ENCODE measurements around the gene GPC2. TPM values are rescaled to one million over a fixed set of nuclear protein-coding genes. Genes with fewer than 3 reads are reported as not detected.

Gene GPC2
- polyA plus RNA-seq, 1 experiment: 1.9 TPM

DNA sequence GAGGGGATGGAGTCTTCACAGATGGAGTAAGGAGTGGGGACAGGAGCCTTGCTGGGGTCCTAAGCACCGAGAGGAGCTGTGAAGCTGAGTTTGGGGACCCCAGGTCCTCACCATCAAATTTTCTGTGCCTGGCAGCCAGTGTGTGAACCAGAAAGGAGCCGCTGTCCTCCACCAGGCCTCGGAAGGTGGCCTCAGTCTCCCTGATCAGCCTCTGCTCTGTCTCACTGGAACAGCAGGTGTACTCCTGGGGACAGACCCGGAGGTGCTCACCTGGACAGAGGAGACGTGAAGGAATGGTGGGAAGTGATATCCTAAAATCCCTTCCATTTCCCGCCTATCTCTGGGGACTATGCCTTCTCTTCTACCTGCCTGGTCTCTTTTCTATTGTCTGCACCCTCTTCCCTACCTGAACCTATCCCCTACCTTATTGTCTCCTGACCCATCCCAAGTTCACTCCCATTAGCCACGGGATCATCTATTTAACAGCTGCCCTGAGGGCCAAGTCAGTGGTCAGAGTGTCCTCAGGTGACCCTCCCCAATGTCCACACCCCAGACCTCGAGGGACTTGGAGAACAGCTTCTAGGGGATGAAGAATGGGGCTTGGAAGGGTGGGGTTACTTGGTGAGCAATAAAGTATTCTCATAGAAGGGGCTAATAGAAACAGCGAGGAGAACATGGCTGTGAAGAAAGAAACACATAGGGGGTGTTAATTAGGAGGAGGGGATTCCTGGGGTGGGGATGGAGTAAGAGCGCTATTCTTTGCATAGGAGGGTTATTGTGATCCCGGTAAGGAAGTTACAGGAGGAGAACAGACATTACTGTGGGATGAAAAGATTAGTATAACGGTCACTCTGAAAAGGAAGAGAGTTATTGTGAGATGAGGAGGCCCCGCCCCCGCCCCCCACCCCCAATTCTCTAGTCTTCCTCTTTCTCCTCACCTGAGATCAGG, 811 bp downstream of the GPC2 start:
- Histone ChIP-seq H3K27me3 (ENCODE audit: control insufficient read depth, insufficient read depth, low read length) (no peaks in the 10 kb centered on the region), H3K4me3 (ENCODE audit: low read depth, low read length) (peak overlapping the region; percentile 49), H3K36me3 (ENCODE audit: control insufficient read depth, insufficient read depth, low read length) (no peaks in the 10 kb centered on the region)
- ChIA-PET CTCF (interaction anchor here (1.1 to 1.4 kb wide), 2 partner anchors 16 to 43 kb away, joined by 3 read pairs; no protein-coding TSS in a partner anchor), POLR2A (interaction anchor here (0.6 to 1.4 kb wide), 2 partner anchors 8 to 66 kb away, joined by 7 to 15 read pairs; partner anchors contain the start of gene GAL3ST4)
- TF ChIP-seq CTCF (IDR thresholded peaks at IDR 0.05; ENCODE audit: insufficient read depth, low read depth, low read length): no peak
- no peak for DNase-seq (ENCODE audit: low read depth)

DNA sequence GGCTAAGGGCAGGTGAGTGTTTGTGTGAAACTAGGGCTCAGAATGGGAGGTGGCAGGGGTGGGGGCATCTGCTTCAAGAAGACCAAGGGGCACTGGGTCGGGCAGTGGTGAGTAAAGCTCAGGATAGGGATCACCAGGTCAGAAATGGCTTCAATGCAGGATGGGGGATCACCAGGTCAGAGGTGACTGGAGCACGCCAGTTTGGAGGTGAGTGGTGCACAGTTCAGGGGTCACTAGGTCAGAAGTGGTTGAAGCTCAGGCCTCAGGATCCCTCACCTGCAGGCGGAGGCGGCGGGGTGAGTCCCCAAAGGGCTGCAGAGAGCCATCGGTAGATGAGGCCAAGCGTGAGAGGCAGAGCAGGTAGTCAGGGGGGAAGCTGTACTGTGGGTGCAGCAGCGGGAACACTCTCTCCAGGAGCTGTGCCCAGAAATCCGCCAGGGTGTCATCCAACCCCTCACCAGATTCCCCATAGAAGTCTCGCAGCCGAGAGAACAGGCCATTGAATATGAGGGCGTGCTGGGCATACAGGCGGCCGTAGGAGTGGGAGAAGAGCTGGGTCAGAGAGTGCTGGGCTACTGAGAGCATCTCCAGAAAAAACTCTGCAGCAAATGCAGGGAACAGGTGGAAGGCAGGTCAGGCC, 1.8 kb downstream of the GPC2 start:
- Histone ChIP-seq H3K4me3 (ENCODE audit: low read depth, low read length) (no peak overlapping the region), H3K27me3 (ENCODE audit: control insufficient read depth, insufficient read depth, low read length) (no peaks in the 10 kb centered on the region), H3K36me3 (ENCODE audit: control insufficient read depth, insufficient read depth, low read length) (no peaks in the 10 kb centered on the region)
- ChIA-PET CTCF (no interaction called here), POLR2A (no interaction called here)
- TF ChIP-seq CTCF (IDR thresholded peaks at IDR 0.05; ENCODE audit: insufficient read depth, low read depth, low read length): no peak
- no peak for DNase-seq (ENCODE audit: low read depth)

DNA sequence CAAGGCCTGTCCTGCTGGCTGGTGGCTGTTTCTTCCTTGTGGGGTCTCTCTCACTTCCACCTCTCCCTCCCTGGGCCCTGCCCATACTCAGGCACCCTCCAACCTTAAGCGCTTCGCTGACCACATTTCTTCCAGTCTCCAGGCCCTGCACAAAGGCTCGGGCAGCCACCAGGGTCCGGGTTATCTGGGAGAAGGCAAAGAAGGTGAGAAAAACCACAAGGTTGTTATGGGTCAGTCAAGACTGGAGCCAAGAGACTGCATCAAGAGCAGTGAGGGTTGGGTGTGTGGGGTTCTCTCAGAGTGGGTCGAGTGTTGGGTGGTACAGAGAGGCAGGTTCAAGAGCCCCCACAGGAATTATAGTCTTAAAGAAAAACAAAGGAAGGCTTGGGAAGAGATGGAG, 2.6 kb downstream of the GPC2 start:
- CTCF ChIA-PET: no interaction called here
- POLR2A ChIA-PET: no interaction called here
- TF ChIP-seq CTCF (IDR thresholded peaks at IDR 0.05; ENCODE audit: insufficient read depth, low read depth, low read length): no peak
- DNase-seq (ENCODE audit: low read depth): no peak
- H3K27me3 ChIP-seq (ENCODE audit: control insufficient read depth, insufficient read depth, low read length): no peaks in the 10 kb centered on the region
- no peak overlapping the region for H3K4me3 ChIP-seq (ENCODE audit: low read depth, low read length)
- H3K36me3 ChIP-seq (ENCODE audit: control insufficient read depth, insufficient read depth, low read length): no peaks in the 10 kb centered on the region

- ChIA-PET CTCF (no interaction called here), POLR2A (no interaction called here)
- H3K4me3 ChIP-seq (ENCODE audit: low read depth, low read length): no peak overlapping the region
- H3K27me3 ChIP-seq (ENCODE audit: control insufficient read depth, insufficient read depth, low read length): no peaks in the 10 kb centered on the region
- H3K36me3 ChIP-seq (ENCODE audit: control insufficient read depth, insufficient read depth, low read length): no peaks in the 10 kb centered on the region
- no peak for TF ChIP-seq CTCF (IDR thresholded peaks at IDR 0.05; ENCODE audit: insufficient read depth, low read depth, low read length)
- DNase-seq (ENCODE audit: low read depth): no peak
These were observed 3.2 kb downstream of the GPC2 start for GRCh38 chr7:100173806-100174495.

DNA sequence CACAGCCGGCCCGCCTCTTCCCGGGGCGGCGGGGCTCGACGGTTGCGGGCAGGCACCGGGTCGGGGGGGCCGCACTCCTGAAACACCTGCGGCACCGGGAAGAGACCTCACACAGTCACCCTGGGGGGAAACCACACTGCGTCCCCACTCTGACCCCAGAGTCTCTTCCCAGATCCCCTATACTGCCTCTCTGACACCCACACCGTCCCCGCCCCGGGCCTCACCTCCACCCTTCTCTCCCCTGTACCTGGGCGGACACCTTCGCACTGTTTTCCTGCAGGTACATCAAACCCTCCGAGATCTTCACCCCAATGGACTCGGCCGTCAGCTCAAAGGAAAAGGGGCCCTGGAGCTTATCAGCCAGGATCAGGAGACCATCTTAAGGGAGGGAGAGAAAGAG, 5.3 kb downstream of the GPC2 start:
- Histone ChIP-seq H3K27me3 (ENCODE audit: control insufficient read depth, insufficient read depth, low read length) (no peaks in the 10 kb centered on the region), H3K36me3 (ENCODE audit: control insufficient read depth, insufficient read depth, low read length) (no peaks in the 10 kb centered on the region), H3K4me3 (ENCODE audit: low read depth, low read length) (no peak overlapping the region)
- POLR2A ChIA-PET: no interaction called here
- CTCF ChIA-PET: no interaction called here
- no peak for DNase-seq (ENCODE audit: low read depth)
- TF ChIP-seq CTCF (IDR thresholded peaks at IDR 0.05; ENCODE audit: insufficient read depth, low read depth, low read length): no peak
